ENCODE results near the gene CSGALNACT2.

CSGALNACT2 gene

DNA sequence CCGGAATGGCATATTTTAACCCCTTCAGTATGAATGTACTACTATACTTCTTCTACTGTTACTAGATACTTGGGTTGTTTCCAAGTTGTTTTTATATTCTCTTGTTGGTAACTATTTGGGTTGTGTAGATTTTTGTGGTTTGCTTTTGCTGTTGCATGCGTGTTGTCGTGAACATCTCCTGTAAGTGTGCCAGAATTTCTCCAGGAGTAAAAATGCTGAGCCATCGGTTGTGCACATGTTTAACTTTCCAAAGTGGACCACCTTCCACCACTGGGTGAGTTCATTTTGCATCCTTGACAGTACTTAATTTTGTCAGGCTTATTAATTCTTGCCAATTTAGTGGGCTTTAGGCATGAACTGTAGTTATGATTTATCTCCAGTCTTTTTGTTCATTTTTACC is 47.9 kb downstream of the CSGALNACT2 start:
- H3K4me3 ChIP-seq (ENCODE audit: low read length), result no peak overlapping the region
- peak; percentile 86 for DNase-seq (ENCODE audit: low read depth)
- TF ChIP-seq, protein P1, sequence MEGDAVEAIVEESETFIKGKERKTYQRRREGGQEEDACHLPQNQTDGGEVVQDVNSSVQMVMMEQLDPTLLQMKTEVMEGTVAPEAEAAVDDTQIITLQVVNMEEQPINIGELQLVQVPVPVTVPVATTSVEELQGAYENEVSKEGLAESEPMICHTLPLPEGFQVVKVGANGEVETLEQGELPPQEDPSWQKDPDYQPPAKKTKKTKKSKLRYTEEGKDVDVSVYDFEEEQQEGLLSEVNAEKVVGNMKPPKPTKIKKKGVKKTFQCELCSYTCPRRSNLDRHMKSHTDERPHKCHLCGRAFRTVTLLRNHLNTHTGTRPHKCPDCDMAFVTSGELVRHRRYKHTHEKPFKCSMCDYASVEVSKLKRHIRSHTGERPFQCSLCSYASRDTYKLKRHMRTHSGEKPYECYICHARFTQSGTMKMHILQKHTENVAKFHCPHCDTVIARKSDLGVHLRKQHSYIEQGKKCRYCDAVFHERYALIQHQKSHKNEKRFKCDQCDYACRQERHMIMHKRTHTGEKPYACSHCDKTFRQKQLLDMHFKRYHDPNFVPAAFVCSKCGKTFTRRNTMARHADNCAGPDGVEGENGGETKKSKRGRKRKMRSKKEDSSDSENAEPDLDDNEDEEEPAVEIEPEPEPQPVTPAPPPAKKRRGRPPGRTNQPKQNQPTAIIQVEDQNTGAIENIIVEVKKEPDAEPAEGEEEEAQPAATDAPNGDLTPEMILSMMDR (conservative IDR thresholded peaks at IDR 0.05; ENCODE audit: low read length), result no peak

DNA sequence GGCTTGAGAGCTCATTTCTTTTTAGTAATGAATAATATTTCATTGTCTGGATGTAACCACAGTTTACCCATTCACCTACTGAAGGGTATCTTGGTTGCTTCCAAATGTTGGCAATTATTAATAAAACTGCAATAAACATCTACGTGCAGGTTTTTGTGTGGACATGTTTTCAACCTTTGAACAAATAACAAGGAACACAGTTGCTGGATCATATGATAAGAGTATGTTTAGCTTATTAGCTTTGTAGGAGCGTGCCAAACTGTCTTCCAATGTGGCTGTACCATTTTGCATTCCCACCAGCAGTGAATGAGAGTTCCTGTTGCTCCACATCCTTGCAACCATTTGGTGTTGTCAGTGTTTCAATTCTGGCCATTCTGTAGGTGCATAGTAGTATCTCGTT is 49.0 kb downstream of the CSGALNACT2 start:
- no peak for DNase-seq (ENCODE audit: low read depth)
- TF ChIP-seq, protein P1 (conservative IDR thresholded peaks at IDR 0.05; ENCODE audit: low read length), result no peak
- H3K4me3 ChIP-seq (ENCODE audit: low read length), result no peak overlapping the region

DNA sequence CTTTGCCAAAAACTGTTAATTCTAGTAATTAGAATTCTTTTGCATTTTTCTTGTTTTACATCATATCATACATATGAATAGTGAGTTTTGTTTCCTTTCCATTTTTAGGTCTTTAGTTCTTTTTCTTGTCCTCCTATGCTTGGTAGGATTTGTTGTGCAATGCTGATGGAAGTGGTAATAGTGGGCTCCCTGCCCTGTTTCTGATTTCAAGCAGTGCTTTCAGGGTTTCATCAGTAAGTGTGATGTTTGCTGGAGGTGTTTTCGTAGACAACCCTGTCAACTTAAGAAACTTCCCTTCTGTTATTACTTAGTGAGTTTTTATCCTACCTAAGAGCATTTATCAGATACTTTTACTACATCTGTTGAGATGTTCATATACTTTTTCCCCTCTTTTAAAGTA is 50.5 kb downstream of the CSGALNACT2 start:
- TF ChIP-seq, protein P1 (conservative IDR thresholded peaks at IDR 0.05; ENCODE audit: low read length), result no peak
- DNase-seq (ENCODE audit: low read depth), result peak; percentile 93
- H3K4me3 ChIP-seq (ENCODE audit: low read length), result no peak overlapping the region

DNA sequence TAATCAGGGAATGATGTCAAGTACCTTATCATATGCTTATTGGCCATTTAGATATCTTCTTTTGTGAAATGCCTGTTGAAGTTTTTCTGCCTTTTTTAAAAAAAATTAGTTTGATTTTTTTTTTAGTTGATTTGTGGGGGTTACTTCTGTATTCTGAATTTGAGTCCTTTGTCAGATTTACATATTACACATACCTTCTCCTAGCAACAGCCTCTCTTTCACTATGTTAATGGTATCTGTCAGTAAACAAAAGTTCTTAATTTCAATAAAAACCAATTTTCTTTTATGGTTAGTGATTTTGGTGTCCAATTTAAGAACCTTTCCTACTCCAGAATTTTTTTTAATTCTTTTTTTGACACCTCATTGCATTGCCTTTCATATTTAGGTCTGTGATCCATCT is 52.0 kb downstream of the CSGALNACT2 start:
- TF ChIP-seq, protein P1 (conservative IDR thresholded peaks at IDR 0.05; ENCODE audit: low read length), result no peak
- DNase-seq (ENCODE audit: low read depth), result no peak

DNA sequence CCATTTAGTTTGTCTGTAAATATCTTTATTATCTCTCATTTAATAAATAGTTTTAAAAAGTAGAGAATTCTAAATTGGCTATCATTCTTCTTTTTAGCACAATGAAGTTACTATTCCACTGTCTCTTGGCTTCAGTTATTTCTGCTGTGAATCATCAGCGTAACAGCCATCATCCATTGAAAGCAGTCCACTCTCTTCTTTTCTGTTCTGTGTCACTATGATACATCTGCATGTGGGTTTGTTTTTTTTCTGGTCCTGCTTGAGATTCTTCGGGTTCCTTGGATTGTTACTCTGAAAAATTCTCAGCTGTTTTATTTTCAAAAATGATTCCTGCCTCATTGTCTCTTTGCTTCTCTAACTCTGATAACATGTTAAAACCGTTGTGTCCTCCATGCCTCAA is 52.5 kb downstream of the CSGALNACT2 start:
- DNase-seq (ENCODE audit: low read depth), result peak; percentile 77
- TF ChIP-seq, protein P1 (conservative IDR thresholded peaks at IDR 0.05; ENCODE audit: low read length), result no peak
- H3K4me3 ChIP-seq (ENCODE audit: low read length), result no peak overlapping the region

More for the DNA sequence above, 52.0 kb downstream of the CSGALNACT2 start:
- no peak overlapping the region for H3K4me3 ChIP-seq (ENCODE audit: low read length)

DNA sequence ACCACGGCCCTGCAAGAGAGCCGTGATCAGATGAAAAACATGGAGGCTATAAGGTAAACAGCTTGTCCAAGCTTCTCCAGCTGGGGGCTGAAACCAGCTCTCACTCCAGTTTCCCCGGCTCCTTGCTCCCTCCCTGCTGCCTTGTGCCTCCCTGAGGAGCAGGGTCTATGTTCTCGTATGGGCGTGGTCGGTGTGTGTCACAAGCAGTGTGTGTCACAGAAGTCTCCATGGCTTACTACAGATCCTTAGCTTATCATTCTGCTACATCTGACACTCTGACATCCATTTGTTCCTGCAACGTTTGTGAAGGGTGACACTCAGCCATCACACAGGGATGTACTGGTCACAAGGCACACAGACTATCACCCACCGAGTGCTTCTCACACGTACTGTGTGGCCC is 54.6 kb downstream of the CSGALNACT2 start:
- no peak overlapping the region for H3K4me3 ChIP-seq (ENCODE audit: low read length)
- DNase-seq (ENCODE audit: low read depth), result no peak
- TF ChIP-seq, protein P1 (conservative IDR thresholded peaks at IDR 0.05; ENCODE audit: low read length), result no peak

DNA sequence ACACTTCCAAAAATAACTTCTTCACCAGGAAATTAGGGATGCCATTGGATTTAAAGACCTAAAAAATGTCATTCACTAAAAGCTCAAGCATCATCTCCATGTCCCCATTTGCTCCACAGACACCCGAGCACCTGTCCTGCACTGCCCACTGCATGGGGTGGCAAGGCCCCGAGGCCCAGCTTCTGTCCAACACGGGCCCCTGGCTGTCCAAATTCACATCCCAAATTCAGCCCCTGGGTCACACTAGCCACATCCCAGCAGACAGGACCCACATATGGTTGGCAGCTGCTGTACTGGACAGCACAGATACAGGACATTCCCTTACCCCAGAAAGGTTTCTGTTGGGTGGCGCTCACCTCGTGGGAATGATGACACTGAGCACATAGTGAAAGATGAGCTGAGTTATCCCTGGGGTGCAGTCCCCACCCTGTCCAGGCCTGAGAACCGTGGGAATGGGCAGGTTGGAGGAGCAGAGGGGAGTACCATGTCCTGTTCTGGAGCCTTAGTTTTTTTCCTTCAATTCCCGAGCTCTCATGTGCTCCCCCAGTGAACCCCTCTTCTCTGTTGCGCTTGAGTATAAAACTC is 55.3 kb downstream of the CSGALNACT2 start:
- DNase-seq (ENCODE audit: low read depth), result no peak
- TF ChIP-seq, protein P1 (conservative IDR thresholded peaks at IDR 0.05; ENCODE audit: low read length), result no peak

More for the DNA sequence above, 55.3 kb downstream of the CSGALNACT2 start:
- no peak overlapping the region for H3K4me3 ChIP-seq (ENCODE audit: low read length)

All from AG10803 (cell line).